ENCODE data around the gene CEP83. TPM values are rescaled to one million over a fixed set of nuclear protein-coding genes. Genes with fewer than 3 reads are reported as not detected.

CEP83 gene
- total and polyA plus RNA-seq, 2 experiments from 2014 or later = 29.8 to 33.7 TPM

DNA sequence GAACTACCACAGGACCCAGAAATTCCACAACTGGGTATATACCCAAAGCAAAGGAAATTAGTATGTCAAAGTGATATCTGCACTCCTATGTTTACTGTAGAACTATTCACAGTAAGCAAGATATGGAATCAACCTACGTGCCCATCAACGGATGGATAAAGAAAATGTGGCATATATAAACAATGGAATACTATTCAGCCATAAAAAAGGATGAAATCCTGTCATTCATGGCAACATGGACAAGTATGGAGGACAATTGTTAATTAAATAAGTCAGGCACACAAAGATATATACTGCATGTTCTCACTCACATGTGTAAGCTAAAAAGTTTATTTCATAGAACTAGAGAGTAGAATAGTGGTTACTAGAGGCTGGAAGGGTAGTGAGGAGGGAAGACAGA, 97.0 kb downstream of the CEP83 start:
- peaks cover 69% of the 10 kb centered on the region for H3K36me3 Mint-ChIP-seq (ENCODE audit: low read depth)
- no peak for ATAC-seq

More for the DNA sequence above, 97.0 kb downstream of the CEP83 start:
- peaks cover 3% of the 10 kb centered on the region for H3K27me3 Mint-ChIP-seq (ENCODE audit: insufficient read depth, low read depth, poor library complexity)
- H3K9me3 Mint-ChIP-seq = peaks cover 31% of the 10 kb centered on the region
- no peaks in the 10 kb centered on the region for H3K27me3 ChIP-seq (ENCODE audit: insufficient read depth)
- no peaks in the 10 kb centered on the region for H3F3A ChIP-seq (replicated peaks; ENCODE audit: low read depth)
- no peak for DNase-seq (ENCODE audit: low spot score)
- no peak overlapping the region for H3K27ac ChIP-seq (ENCODE audit: low read depth)
- no peak overlapping the region for H3K4me2 ChIP-seq
- no peaks in the 10 kb centered on the region for H3K9me2 ChIP-seq (ENCODE audit: insufficient read depth)
- no peaks in the 10 kb centered on the region for H3K79me2 ChIP-seq (replicated peaks; ENCODE audit: insufficient read depth)
- TF ChIP-seq, protein P1, sequence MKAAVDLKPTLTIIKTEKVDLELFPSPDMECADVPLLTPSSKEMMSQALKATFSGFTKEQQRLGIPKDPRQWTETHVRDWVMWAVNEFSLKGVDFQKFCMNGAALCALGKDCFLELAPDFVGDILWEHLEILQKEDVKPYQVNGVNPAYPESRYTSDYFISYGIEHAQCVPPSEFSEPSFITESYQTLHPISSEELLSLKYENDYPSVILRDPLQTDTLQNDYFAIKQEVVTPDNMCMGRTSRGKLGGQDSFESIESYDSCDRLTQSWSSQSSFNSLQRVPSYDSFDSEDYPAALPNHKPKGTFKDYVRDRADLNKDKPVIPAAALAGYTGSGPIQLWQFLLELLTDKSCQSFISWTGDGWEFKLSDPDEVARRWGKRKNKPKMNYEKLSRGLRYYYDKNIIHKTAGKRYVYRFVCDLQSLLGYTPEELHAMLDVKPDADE (IDR thresholded peaks at IDR 0.05) = no peak
- no peak for TF ChIP-seq JUNB (IDR thresholded peaks at IDR 0.05; ENCODE audit: unreplicated experiment)
- TF ChIP-seq CREB1 (CRISPR knock-in tag; IDR thresholded peaks at IDR 0.05; ENCODE audit: low read depth) = no peak
- TF ChIP-seq CTCF (conservative IDR thresholded peaks at IDR 0.05; ENCODE audit: low read depth in 2 of 2) = no peak
- TF ChIP-seq POLR2AphosphoS5 (IDR thresholded peaks at IDR 0.05; ENCODE audit: low read depth) = no peak
- TF ChIP-seq REST (IDR thresholded peaks at IDR 0.05; ENCODE audit: unreplicated experiment) = no peak
- no peak for TF ChIP-seq NANOG (IDR thresholded peaks at IDR 0.05; ENCODE audit: borderline replicate concordance)
- TF ChIP-seq EZH2 (IDR thresholded peaks at IDR 0.05; ENCODE audit: low read depth, unreplicated experiment) = no peak
- no peak for TF ChIP-seq ZNF114 (CRISPR knock-in tag; IDR thresholded peaks at IDR 0.05)
- no peak for TF ChIP-seq ZNF331 (CRISPR knock-in tag; IDR thresholded peaks at IDR 0.05; ENCODE audit: low read depth)
- TF ChIP-seq ZNF462 (CRISPR knock-in tag; IDR thresholded peaks at IDR 0.05) = no peak
- no peak for TF ChIP-seq EZH2phosphoT487 (IDR thresholded peaks at IDR 0.05; ENCODE audit: unreplicated experiment)
- TF ChIP-seq STAT1 (IDR thresholded peaks at IDR 0.05; ENCODE audit: unreplicated experiment) = no peak
- H3K4me1 Mint-ChIP-seq = no peaks in the 10 kb centered on the region
- no peaks in the 10 kb centered on the region for H3K4me1 ChIP-seq (ENCODE audit: insufficient read depth)
- no peaks in the 10 kb centered on the region for H4K20me1 ChIP-seq (replicated peaks; ENCODE audit: insufficient read depth)
- no peak overlapping the region for H3K27ac Mint-ChIP-seq
- H3K4me3 ChIP-seq = no peak overlapping the region
- H3K36me3 ChIP-seq (ENCODE audit: insufficient read depth) = peaks cover 30% of the 10 kb centered on the region
- H2AFZ ChIP-seq = no peak overlapping the region
- H3K4me3 Mint-ChIP-seq = no peak overlapping the region

Data from GM23338 (cell line).